Mesothelial cell of epicardium (in vitro differentiated cells): ENCODE measurements around the gene ADAMTS18. TPM values are rescaled to one million over a fixed set of nuclear protein-coding genes. Genes with fewer than 3 reads are reported as not detected.

Source experiments
- DNase-seq, 2 experiments: peaks; one replicate each; pipeline ENCODE4 v3.0.0; 2021; ENCODE audit warnings: low spot score in 2 of 2; ENCODE audit not compliant: unreplicated experiment in 2 of 2
- H3K27ac Mint-ChIP-seq: 2 replicates; pipeline ENCODE4 v1.8.0; 2021; ENCODE audit warnings: mixed read lengths
- H3K27me3 Mint-ChIP-seq: 2 replicates; pipeline ENCODE4 v1.8.0; 2021; ENCODE audit warnings: low read depth, mixed read lengths
- H3K36me3 Mint-ChIP-seq: 2 replicates; pipeline ENCODE4 v1.8.0; 2021; ENCODE audit warnings: mixed read lengths
- H3K4me1 Mint-ChIP-seq: 2 replicates; pipeline ENCODE4 v1.8.0; 2021; ENCODE audit warnings: mixed read lengths
- H3K4me3 Mint-ChIP-seq: 2 replicates; pipeline ENCODE4 v1.8.0; 2021; ENCODE audit warnings: mild to moderate bottlenecking, moderate library complexity, mixed read lengths
- H3K9me3 Mint-ChIP-seq: 2 replicates; pipeline ENCODE4 v1.8.0; 2021; ENCODE audit warnings: mixed read lengths
- total RNA-seq: library from RNA; stranded (reverse); gene quantifications from 3 replicates; pipeline ENCODE4 v1.2.1, GENCODE V29; 2021
- TF ChIP-seq, protein P1 (sequence below): fragments of 200-600 bp; sonication (generic); IDR thresholded peaks from one replicate; pipeline ENCODE4 v1.5.0; 2021; ENCODE audit warnings: antibody characterized with exemption; ENCODE audit not compliant: unreplicated experiment

ADAMTS18 gene
- total RNA-seq, 1 donor from 2014 or later, result 7.9 TPM

GRCh38 chr16:77331802-77332586, 102.8 kb downstream of the ADAMTS18 start:
- peak overlapping the region; percentile 32 for H3K27ac Mint-ChIP-seq
- no peak for DNase-seq
- no peaks in the 10 kb centered on the region for H3K9me3 Mint-ChIP-seq
- H3K27me3 Mint-ChIP-seq, result no peaks in the 10 kb centered on the region
- H3K4me3 Mint-ChIP-seq, result no peak overlapping the region
- H3K36me3 Mint-ChIP-seq, result no peaks in the 10 kb centered on the region
- TF ChIP-seq, protein P1, sequence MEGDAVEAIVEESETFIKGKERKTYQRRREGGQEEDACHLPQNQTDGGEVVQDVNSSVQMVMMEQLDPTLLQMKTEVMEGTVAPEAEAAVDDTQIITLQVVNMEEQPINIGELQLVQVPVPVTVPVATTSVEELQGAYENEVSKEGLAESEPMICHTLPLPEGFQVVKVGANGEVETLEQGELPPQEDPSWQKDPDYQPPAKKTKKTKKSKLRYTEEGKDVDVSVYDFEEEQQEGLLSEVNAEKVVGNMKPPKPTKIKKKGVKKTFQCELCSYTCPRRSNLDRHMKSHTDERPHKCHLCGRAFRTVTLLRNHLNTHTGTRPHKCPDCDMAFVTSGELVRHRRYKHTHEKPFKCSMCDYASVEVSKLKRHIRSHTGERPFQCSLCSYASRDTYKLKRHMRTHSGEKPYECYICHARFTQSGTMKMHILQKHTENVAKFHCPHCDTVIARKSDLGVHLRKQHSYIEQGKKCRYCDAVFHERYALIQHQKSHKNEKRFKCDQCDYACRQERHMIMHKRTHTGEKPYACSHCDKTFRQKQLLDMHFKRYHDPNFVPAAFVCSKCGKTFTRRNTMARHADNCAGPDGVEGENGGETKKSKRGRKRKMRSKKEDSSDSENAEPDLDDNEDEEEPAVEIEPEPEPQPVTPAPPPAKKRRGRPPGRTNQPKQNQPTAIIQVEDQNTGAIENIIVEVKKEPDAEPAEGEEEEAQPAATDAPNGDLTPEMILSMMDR, result no peak
- peaks cover 60% of the 10 kb centered on the region for H3K4me1 Mint-ChIP-seq

DNA sequence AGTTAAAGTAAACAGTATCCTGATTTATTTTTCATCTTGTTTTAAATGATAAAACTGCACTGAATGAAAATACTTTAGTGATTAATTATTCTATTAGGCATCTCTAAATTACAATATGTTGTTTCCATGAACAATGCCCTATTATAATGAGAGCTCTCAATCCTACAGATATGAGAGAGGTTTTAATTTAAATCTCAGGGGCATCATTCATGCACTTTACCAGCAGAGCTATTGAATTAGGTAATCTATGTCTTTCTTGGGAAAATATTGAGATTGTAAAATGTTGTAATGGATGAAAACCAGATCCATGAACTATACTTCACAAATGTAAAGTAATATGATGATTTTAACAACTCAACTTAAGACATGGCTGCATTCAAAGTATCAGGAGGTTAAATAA, 103.8 kb downstream of the ADAMTS18 start:
- Mint-ChIP-seq H3K4me1 (peaks cover 53% of the 10 kb centered on the region), H3K36me3 (no peaks in the 10 kb centered on the region), H3K4me3 (no peak overlapping the region), H3K27ac (no peak overlapping the region), H3K9me3 (no peaks in the 10 kb centered on the region), H3K27me3 (no peaks in the 10 kb centered on the region)
- no peak for DNase-seq
- TF ChIP-seq, protein P1, result no peak

DNA sequence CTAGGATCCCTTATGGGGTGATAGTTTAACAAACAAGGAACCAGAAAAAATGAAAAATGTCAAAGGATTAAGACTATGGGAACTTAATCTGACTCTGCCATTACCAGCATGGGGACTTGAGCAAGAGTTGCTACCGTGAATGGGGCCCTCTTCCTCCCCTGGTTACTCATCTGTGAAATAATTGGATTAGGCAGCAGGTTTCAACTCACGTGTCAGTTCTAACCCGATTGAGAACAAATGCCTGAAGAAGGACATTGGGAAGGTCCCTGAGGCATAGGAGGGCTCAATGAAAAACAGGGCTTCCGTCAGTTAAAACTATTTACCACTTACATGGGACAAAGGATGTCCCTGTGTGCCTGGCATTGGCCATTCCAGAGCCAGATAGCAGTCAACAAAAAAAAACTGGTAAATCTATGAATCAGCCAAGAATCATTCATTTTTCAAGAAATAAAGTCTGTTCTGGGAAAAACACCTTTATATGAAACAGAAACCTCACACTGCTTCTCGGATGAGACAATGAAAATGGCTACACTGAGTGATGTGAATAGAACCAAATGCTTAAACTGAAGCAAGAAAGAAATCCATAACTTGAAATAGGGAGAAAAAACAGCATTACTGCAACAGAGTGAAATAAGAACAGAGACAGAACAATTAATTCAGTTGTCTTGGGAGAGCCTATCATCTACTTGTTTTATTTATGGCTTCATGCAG, 104.3 kb downstream of the ADAMTS18 start:
- Mint-ChIP-seq H3K36me3 (no peaks in the 10 kb centered on the region), H3K4me3 (no peak overlapping the region), H3K27me3 (no peaks in the 10 kb centered on the region), H3K4me1 (peaks cover 48% of the 10 kb centered on the region), H3K9me3 (no peaks in the 10 kb centered on the region), H3K27ac (no peak overlapping the region)
- TF ChIP-seq, protein P1, result no peak
- DNase-seq, result no peak

GRCh38 chr16:77328768-77329167, 106.1 kb downstream of the ADAMTS18 start:
- H3K36me3 Mint-ChIP-seq, result no peaks in the 10 kb centered on the region
- H3K4me1 Mint-ChIP-seq, result peaks cover 50% of the 10 kb centered on the region
- H3K27ac Mint-ChIP-seq, result peak overlapping the region; percentile 64
- TF ChIP-seq, protein P1, result no peak
- no peak for DNase-seq
- no peak overlapping the region for H3K4me3 Mint-ChIP-seq
- H3K9me3 Mint-ChIP-seq, result no peaks in the 10 kb centered on the region
- H3K27me3 Mint-ChIP-seq, result no peaks in the 10 kb centered on the region

DNA sequence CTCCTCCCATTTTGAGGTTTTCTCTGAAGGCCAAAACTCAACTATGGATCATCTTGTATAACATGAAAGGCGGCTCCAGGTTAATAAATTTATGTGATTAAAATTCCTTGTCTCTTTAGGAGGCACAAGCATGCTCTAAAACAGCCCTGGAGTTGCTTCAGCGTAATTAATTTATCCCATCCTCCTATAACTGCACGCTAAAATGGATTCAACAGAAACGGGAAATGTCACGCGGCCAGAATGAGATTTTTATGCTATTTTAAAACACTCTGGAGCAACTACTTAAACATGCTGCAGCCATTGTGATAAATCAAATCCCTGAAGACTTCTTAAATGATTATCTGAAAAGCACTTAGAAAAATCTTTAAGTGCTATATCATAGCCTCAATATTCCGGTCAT, 106.6 kb downstream of the ADAMTS18 start:
- Mint-ChIP-seq H3K9me3 (no peaks in the 10 kb centered on the region), H3K4me3 (no peak overlapping the region), H3K27ac (peak overlapping the region; percentile 48), H3K36me3 (no peaks in the 10 kb centered on the region), H3K4me1 (peaks cover 55% of the 10 kb centered on the region), H3K27me3 (no peaks in the 10 kb centered on the region)
- no peak for DNase-seq
- TF ChIP-seq, protein P1, result no peak
